OCI-LY3 (cell line): Measurements from ENCODE around the gene ISLR.

Experiments
- EZH2phosphoT487 ChIP-seq: fragments of 200-600 bp; shearing (Covaris generic); IDR thresholded peaks from 2 replicates; pipeline ENCODE4 v1.6.1; 2018; ENCODE audit warnings: antibody characterized with exemption, mixed run types, low read depth
- TF ChIP-seq, protein P1 (sequence below): fragments of 200-600, 300-600 bp; sonication (generic); IDR thresholded peaks from 2 replicates; pipeline ENCODE4 v1.5.1; 2014; ENCODE audit warnings: antibody characterized with exemption, low read length, low read depth

DNA sequence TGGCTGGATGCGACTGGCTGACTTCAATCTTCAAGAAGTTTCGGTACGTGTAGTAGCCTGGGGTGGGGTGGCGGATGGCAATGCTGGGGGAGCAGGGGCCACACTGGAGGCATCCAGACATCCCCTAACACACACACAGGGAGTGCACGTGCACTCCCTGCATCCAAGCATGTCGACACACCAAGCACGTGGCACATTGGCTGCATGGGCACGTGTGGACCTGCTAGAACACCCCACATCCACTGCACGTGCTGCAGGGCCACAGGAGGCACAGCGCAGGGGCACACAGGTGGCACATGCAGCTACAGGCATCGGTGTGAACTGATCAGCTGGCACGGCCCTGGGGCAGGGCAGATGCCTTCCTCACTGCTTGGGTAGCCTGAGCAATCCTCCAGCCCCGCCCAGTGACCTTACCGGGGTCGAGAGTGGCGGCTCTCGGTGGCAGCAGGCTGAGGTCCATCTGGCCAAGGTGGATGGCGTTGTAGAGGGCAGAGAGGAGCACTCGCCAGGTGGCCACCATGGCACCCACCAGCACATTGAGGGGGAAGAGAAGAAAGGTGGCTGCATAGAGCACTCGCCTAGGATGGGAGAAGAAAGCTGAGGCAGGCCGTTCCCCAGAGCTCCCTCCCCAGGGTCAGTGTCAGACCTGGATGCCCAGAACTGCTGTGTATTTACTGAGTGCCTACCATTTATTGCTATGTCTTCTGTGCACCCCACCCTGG lies 7.5 kb downstream of the ISLR start:
- TF ChIP-seq EZH2phosphoT487: no peak
- TF ChIP-seq, protein P1, sequence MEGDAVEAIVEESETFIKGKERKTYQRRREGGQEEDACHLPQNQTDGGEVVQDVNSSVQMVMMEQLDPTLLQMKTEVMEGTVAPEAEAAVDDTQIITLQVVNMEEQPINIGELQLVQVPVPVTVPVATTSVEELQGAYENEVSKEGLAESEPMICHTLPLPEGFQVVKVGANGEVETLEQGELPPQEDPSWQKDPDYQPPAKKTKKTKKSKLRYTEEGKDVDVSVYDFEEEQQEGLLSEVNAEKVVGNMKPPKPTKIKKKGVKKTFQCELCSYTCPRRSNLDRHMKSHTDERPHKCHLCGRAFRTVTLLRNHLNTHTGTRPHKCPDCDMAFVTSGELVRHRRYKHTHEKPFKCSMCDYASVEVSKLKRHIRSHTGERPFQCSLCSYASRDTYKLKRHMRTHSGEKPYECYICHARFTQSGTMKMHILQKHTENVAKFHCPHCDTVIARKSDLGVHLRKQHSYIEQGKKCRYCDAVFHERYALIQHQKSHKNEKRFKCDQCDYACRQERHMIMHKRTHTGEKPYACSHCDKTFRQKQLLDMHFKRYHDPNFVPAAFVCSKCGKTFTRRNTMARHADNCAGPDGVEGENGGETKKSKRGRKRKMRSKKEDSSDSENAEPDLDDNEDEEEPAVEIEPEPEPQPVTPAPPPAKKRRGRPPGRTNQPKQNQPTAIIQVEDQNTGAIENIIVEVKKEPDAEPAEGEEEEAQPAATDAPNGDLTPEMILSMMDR: no peak
